Trophoblast cell (in vitro differentiated cells and primary cell): ENCODE results near the gene NPIPB5. TPM values are rescaled to one million over a fixed set of nuclear protein-coding genes. Genes with fewer than 3 reads are reported as not detected.
"Not testable (repeated sequence)": the region's sequence is repeated elsewhere in the genome, so short reads cannot be mapped to it uniquely, and the experiment has no call there.

ENCODE experiments used
- DNase-seq, 2 donors: peaks; one replicate each; pipeline ENCODE4 v3.0.0-alpha.2; 2016
- H2AFZ ChIP-seq: 2 replicates; pipeline ENCODE4 v1.6.1; 2013; ENCODE audit warnings: low read length, moderate library complexity, mild to moderate bottlenecking; ENCODE audit not compliant: insufficient read depth, poor library complexity
- H2AK5ac ChIP-seq: 2 replicates; pipeline ENCODE4 v1.6.1; 2013; ENCODE audit warnings: mild to moderate bottlenecking, low read length
- H2BK120ac ChIP-seq: 2 replicates; pipeline ENCODE4 v1.6.1; 2013; ENCODE audit warnings: low read length, mild to moderate bottlenecking, moderate library complexity; ENCODE audit not compliant: insufficient read depth, poor library complexity
- H2BK12ac ChIP-seq: 2 replicates; pipeline ENCODE4 v1.6.1; 2013; ENCODE audit warnings: mild to moderate bottlenecking, low read length, moderate library complexity
- H2BK5ac ChIP-seq: 2 replicates; pipeline ENCODE4 v1.6.1; 2013; ENCODE audit warnings: low read length, low read depth, moderate library complexity, mild to moderate bottlenecking; ENCODE audit not compliant: poor library complexity
- H3K14ac ChIP-seq: 2 replicates; pipeline ENCODE4 v1.6.1; 2013; ENCODE audit warnings: mild to moderate bottlenecking, low read length
- H3K18ac ChIP-seq: 2 replicates; pipeline ENCODE4 v1.6.1; 2013; ENCODE audit warnings: mild to moderate bottlenecking, low read length
- H3K23ac ChIP-seq: 2 replicates; pipeline ENCODE4 v1.6.1; 2013; ENCODE audit warnings: low read length
- H3K27ac ChIP-seq: 2 replicates; pipeline ENCODE4 v1.5.1; 2013; ENCODE audit warnings: low read depth, mild to moderate bottlenecking, inconsistent platforms, low read length, moderate library complexity
- H3K27me3 ChIP-seq: 2 replicates; pipeline ENCODE4 v1.6.1; 2013; ENCODE audit warnings: inconsistent platforms, mild to moderate bottlenecking, low read length, moderate library complexity; ENCODE audit not compliant: insufficient read depth
- H3K36me3 ChIP-seq, 2 experiments: 1 replicate in 1 of 2; 2 replicates in 1 of 2; pipeline ENCODE4 v1.6.1; 2013; ENCODE audit warnings: low read length in 2 of 2, mild to moderate bottlenecking in 2 of 2, moderate library complexity in 1 of 2; ENCODE audit not compliant: insufficient read depth in 2 of 2, control insufficient read depth in 1 of 2
- H3K4ac ChIP-seq: 2 replicates; pipeline ENCODE4 v1.6.1; 2013; ENCODE audit warnings: low read depth, mild to moderate bottlenecking, low read length, moderate library complexity
- H3K4me1 ChIP-seq, 2 experiments: 1 replicate in 1 of 2; 2 replicates in 1 of 2; pipeline ENCODE4 v1.6.1; 2013; ENCODE audit warnings: low read length in 2 of 2, mild to moderate bottlenecking in 2 of 2, moderate library complexity in 1 of 2; ENCODE audit not compliant: insufficient read depth in 2 of 2, control insufficient read depth in 1 of 2
- H3K4me2 ChIP-seq: 2 replicates; pipeline ENCODE4 v1.6.1; 2013; ENCODE audit warnings: inconsistent platforms, mild to moderate bottlenecking, low read length, moderate library complexity
- H3K4me3 ChIP-seq: 2 replicates; pipeline ENCODE4 v1.5.1; 2013; ENCODE audit warnings: mild to moderate bottlenecking, low read depth, low read length, inconsistent platforms
- H3K79me1 ChIP-seq: one replicate; pipeline ENCODE4 v1.6.1; 2013; ENCODE audit warnings: low read length
- H3K79me2 ChIP-seq: 2 replicates; pipeline ENCODE4 v1.6.1; 2013; ENCODE audit warnings: low read length, mild to moderate bottlenecking; ENCODE audit not compliant: control insufficient read depth, insufficient read depth, poor library complexity
- H3K9ac ChIP-seq: 2 replicates; pipeline ENCODE4 v1.6.1; 2013; ENCODE audit warnings: mild to moderate bottlenecking, low read length
- H3K9me3 ChIP-seq: 2 replicates; pipeline ENCODE4 v1.6.1; 2013; ENCODE audit warnings: low read depth, mild to moderate bottlenecking, control low read depth, inconsistent platforms, low read length; ENCODE audit not compliant: insufficient read depth
- H4K12ac ChIP-seq: 2 replicates; pipeline ENCODE4 v1.6.1; 2013; ENCODE audit warnings: low read depth, mild to moderate bottlenecking, low read length, moderate library complexity
- H4K8ac ChIP-seq: 2 replicates; pipeline ENCODE4 v1.6.1; 2013; ENCODE audit warnings: low read depth, mild to moderate bottlenecking, low read length, moderate library complexity
- H4K91ac ChIP-seq: one replicate; pipeline ENCODE4 v1.6.1; 2013; ENCODE audit warnings: low read depth, mild to moderate bottlenecking, low read length, moderate library complexity
- WGBS: extraction: QIAGEN DNeasy Blood & Tissue Kit; methylation state at CpG from one replicate; pipeline ENCODE4 v1.1.7; 2013; ENCODE audit warnings: missing lambda C conversion rate; ENCODE audit not compliant: insufficient read length, insufficient coverage; ENCODE audit errors: extremely low coverage; 5-methylcytosine and 5-hydroxymethylcytosine counted together
- polyA plus RNA-seq: library from polyadenylated mRNA; stranded (reverse); fragments of 200-250 nt; gene quantifications from 2 replicates; pipeline ENCODE4 v1.2.3, GENCODE V29; 2013

The NPIPB5 gene
- 36.9 and 39.9 TPM in 2 replicates for polyA plus RNA-seq

GRCh38 chr16:22510591-22510990 lies at the start of gene NPIPB5:
TSS of gene NPIPB5 (plus strand) at chr16:22510891. CDS start at chr16:22513802, 2,911 bp downstream.
- not testable (repeated sequence) for H4K12ac ChIP-seq, H3K36me3 ChIP-seq, H3K4ac ChIP-seq, H3K4me2 ChIP-seq, H3K4me3 ChIP-seq, H2AFZ ChIP-seq, H3K79me1 ChIP-seq, H3K9ac ChIP-seq, H2AK5ac ChIP-seq, H4K91ac ChIP-seq, H3K27me3 ChIP-seq, H2BK120ac ChIP-seq, H2BK12ac ChIP-seq, H3K27ac ChIP-seq, H4K8ac ChIP-seq, H3K9me3 ChIP-seq, DNase-seq, H2BK5ac ChIP-seq, H3K4me1 ChIP-seq, H3K18ac ChIP-seq, H3K23ac ChIP-seq, H3K79me2 ChIP-seq, H3K14ac ChIP-seq
- no CpG with 5 or more reads among the region's 4 CpGs for WGBS

- not testable (repeated sequence) for H3K79me2 ChIP-seq, H3K9me3 ChIP-seq, H4K12ac ChIP-seq, H2BK5ac ChIP-seq, H3K4me2 ChIP-seq, H3K4ac ChIP-seq, H3K79me1 ChIP-seq, H2AK5ac ChIP-seq, H3K4me1 ChIP-seq, H3K4me3 ChIP-seq, H3K18ac ChIP-seq, H4K8ac ChIP-seq, H3K14ac ChIP-seq, H3K27ac ChIP-seq, H2BK12ac ChIP-seq, H4K91ac ChIP-seq, DNase-seq, H3K36me3 ChIP-seq, H2BK120ac ChIP-seq, H3K27me3 ChIP-seq, H3K9ac ChIP-seq, H2AFZ ChIP-seq, H3K23ac ChIP-seq
- no CpG with 5 or more reads among the region's 6 CpGs for WGBS
Measured at GRCh38 chr16:22468846-22469245, 41.8 kb upstream of the NPIPB5 start.

- not testable (repeated sequence) for H3K9me3 ChIP-seq, H3K4me1 ChIP-seq, H4K91ac ChIP-seq, DNase-seq, H3K18ac ChIP-seq, H2BK12ac ChIP-seq, H3K9ac ChIP-seq, H4K8ac ChIP-seq, H2BK120ac ChIP-seq, H4K12ac ChIP-seq, H3K79me1 ChIP-seq, H3K79me2 ChIP-seq, H3K27me3 ChIP-seq, H3K23ac ChIP-seq, H3K4me3 ChIP-seq, H2AK5ac ChIP-seq, H2AFZ ChIP-seq, H3K27ac ChIP-seq, H2BK5ac ChIP-seq, H3K4ac ChIP-seq, H3K36me3 ChIP-seq, H3K4me2 ChIP-seq, H3K14ac ChIP-seq
- WGBS = no CpG with 5 or more reads among the region's 4 CpGs
Measured at GRCh38 chr16:22537996-22538395, 27.3 kb downstream of the NPIPB5 start.

- not testable (repeated sequence) for H3K9ac ChIP-seq, H3K79me2 ChIP-seq, H3K4me3 ChIP-seq, H3K4ac ChIP-seq, H3K4me2 ChIP-seq, H2AK5ac ChIP-seq, H3K18ac ChIP-seq, H3K4me1 ChIP-seq, H3K9me3 ChIP-seq, H3K27ac ChIP-seq, H4K91ac ChIP-seq, H2BK120ac ChIP-seq, H3K27me3 ChIP-seq, H3K79me1 ChIP-seq, H4K12ac ChIP-seq, H3K23ac ChIP-seq, H3K14ac ChIP-seq, H4K8ac ChIP-seq, H2BK12ac ChIP-seq, DNase-seq, H3K36me3 ChIP-seq, H2BK5ac ChIP-seq, H2AFZ ChIP-seq
- WGBS = no CpG with 5 or more reads among the region's 2 CpGs
Measured at GRCh38 chr16:22544809-22545208, 34.1 kb downstream of the NPIPB5 start.
